Measurements from ENCODE around the gene SPTSSA.
"Not testable (repeated sequence)": the region's sequence is repeated elsewhere in the genome, so short reads cannot be mapped to it uniquely, and the experiment has no call there.

Gene SPTSSA

DNA sequence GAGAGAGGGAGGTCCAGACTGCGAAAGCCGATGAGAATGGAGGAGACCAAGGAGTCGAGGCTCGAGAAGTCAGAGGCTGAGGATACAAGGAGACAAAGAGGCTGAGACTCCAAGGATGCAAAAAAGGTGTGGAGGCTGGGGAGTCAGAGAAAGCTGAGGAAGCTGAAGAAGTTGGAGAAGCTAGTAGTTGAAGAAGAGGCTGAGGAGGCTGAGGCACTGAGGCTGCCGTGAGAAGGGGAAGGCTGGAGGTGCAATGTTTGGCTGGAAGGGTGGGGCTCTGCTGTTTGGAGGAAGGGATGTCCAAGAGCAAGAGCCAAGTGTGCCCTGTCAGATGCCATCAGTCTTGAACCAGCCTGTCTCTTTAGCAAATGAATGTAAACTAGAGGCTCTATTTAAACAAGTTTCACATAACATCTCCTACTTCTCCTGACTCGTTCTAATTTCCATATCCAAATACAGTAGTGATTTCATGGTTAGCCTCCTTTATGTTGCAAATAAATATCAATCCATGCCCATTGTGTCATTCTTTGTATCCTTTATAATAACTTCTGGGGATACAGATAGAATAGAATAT lies 10.8 kb upstream of the SPTSSA start:
- DNase-seq (ENCODE audit: low read depth in 2 of 2): no peak

DNA sequence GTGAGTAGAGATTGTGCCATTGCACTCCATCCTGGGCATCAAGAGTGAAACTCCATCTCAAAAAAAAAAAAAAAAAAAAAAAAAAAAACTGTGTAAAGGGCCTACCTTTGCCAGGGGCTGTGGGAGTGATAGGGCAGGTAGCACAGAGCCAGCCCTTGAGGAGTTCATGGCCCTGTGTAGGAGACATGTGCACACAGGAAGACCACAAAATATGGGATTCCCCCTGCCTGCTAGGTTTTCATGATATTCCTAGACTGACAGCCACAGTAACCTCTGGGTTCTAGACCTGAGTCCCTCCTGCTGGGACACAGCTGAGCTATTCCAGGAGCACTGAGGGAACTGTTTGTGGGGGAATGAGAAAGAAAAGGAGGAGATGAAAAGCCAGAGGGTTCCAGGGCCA lies 8.3 kb upstream of the SPTSSA start:
- DNase-seq (ENCODE audit: low read depth in 2 of 2): no peak

GRCh38 chr14:34466691-34467090 lies 4.7 kb upstream of the SPTSSA start:
- DNase-seq (ENCODE audit: low read depth in 2 of 2): no peak

DNA sequence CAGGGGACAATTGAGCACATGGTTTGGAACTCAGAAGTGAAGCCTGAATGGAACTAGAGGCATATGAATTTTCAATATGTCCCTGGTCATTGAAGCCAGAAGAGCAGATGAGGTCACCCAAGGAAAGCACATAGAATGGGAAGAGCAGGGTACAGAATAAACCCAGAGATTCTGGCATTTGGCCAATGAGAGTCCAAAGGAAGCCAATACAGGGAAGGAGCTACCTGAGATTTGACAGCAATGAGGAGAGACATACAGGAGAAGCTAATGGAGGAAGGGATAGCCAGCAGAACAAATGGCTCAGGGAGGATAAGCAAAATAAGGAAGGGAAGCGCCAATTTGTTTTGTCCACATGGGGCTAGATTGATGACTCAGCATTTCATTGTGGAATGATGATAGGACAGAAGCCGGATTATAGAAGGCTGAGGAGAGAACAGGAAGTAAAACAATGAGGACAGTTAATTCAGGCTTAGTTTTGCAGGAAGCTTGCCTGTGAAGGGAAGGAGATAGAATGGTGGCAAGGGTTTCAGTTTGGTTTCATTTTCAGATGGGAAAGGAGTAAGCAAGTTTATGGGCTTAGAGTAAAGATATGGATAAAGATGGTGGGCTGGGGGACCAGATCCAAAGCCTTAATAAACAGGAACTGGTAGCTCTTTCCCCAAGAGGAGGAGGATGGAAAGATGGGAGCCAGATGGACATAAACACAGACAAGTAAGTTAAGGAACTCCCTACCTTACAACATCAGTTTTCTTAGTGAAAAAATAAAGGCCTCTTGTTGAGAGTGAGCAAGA lies 3.2 kb upstream of the SPTSSA start:
- DNase-seq (ENCODE audit: low read depth in 2 of 2): no peak

DNA sequence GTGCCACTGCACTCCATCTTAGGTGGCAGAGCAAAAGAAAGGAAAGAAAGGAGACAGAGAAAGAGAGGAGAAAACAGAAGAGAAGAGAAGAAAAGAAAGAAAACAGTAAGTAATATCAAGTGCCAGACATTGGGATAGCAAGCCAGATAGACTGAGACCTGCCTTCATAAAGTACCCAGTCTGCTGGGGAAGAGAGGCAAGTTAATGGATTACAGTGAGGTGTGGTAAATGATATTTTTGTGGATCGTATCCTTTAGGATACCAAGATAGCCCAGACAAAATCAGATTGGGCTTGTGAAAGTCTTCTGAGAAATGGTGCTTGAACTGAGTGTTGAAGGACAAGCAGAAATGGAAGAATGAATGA lies 1.5 kb upstream of the SPTSSA start:
- no peak for DNase-seq (ENCODE audit: low read depth in 2 of 2)

DNA sequence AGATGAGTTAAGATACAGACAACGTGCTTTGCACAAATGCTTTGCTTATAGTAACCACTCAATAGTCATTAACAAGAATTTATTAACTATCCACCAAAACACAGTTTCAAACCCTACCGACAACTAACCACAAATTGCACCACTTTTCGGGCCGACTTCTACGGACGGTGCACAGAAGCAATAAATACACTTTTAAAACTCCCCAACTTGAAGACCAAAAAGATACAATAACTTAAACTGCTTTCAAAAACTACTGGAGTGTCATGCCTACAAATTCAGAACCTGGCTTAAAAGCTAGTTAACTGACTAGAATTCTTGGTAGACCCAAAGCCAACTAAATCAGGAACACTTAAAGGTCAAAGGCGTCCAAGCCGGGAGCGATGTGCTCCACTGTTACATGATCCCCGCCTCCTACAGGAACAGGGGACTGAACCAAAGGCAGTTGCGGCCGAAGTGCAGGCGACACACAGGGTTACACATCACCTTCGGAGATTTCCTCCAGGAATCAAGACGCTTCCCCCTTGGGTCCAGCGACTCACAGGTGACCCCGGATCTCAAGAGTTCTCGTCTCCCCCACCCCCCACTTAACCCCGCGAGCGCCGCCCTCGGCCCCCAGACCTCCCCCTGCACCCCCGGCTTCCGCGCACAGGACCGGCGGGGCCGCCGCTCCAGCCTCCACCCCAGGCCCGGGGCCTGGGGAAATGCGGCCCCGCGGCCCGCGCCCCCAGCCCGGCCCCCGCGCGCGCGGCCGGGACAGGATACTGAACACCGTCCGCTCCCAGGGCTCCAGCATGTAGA lies 507 bp downstream of the SPTSSA start:
- peak; percentile 12 to 26 for DNase-seq (ENCODE audit: low read depth in 2 of 2)

- DNase-seq (ENCODE audit: low read depth in 2 of 2): no peak
Measured at GRCh38 chr14:34460841-34461240, 1.2 kb downstream of the SPTSSA start.

- DNase-seq (ENCODE audit: low read depth in 2 of 2): no peak
Measured at GRCh38 chr14:34460295-34460694, 1.7 kb downstream of the SPTSSA start.

- no peak for DNase-seq (ENCODE audit: low read depth in 2 of 2)
Measured at GRCh38 chr14:34457186-34457585, 4.9 kb downstream of the SPTSSA start.

DNA sequence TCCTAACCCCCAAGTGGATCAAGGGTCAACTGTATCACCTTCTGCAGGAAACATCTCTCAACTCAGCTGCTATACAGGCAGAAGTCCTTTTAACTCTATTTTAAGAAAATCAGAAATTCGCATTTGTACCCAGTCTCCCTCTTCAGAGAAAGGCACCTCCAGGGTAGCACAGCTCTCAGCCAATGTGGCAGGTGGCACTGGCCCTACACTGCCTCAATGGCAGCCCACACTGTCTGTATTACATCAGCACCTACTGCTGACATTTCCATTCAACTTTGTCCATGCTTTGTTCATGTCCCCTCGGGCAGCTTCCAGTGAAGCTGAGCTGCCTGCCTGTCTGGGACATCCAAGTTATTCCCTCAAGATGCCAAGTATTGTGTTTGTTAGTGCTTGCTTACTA lies 8.8 kb downstream of the SPTSSA start:
- no peak for DNase-seq (ENCODE audit: low read depth in 2 of 2)

GRCh38 chr14:34452258-34452822 lies 9.7 kb downstream of the SPTSSA start:
- no peak for DNase-seq (ENCODE audit: low read depth in 2 of 2)

DNA sequence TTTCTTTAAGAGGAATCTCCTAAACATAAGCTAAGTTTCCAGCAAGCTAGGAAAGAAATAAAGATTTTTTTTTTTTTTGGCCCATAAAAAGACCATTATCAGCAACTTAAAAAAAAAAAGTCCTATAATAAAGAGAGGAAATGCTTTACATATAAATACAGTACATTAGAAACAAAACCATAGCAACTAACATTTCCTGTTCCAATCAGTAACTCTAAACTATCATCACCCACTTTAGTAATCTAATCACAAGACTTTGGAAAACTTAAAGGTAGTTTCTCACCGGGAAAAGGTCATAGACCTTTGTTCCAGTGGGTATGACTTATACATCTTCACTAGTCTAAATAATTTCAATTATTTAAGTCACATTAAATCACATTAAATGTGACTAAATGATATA lies 11.1 kb downstream of the SPTSSA start:
- no peak for DNase-seq (ENCODE audit: low read depth in 2 of 2)

DNA sequence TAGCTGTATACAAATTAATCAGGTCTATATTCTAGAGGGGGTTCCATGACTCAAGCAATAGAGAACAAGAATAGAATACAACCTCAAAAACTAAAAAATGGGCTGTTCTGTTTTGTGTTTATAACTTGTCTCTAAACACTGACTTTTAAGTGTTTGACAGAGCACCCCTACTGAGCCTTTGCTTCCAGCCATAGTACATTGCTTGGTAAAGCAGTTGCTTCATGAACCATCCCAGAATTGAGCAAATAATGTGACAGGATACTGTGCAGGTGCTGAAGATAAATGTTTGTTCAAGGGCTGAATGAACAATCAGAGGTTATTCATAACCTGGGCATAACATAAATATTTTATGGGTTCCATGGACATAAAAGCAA lies 11.5 kb downstream of the SPTSSA start:
- DNase-seq (ENCODE audit: low read depth in 2 of 2): no peak

DNA sequence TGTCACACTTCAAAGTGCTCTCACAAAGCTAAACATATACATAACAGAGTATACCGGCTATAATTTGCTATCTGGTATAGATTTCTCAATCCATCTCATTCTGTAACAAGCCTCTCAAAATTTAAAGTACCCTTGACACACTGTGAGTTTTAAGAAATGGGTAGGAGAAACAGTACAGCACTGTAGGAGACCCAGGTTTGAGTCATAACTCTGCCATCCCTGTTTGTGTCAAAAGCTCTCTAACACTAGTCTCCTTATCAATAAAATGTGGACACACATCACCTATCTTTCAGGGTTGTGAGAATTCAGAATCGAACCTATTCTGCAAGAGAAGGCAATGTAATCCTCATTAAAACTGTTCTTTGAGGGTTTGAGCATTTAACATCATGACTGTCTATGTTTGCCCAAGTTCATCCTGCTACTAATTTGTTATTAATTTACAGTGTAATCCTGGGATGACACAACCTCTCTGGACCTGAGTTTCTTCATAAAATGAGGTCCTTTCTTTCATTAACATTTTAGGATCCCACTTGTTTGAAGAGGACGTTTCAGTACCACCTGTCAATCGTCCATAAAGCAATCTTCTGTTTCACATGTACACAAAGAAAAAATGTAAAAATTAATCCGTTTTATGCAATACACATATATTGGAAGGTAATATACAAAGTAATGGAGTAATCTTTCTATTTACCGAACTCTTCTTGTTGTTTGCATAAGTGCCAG lies 12.1 kb downstream of the SPTSSA start:
- DNase-seq (ENCODE audit: low read depth in 2 of 2): no peak

- DNase-seq (ENCODE audit: low read depth in 2 of 2): no peak
Measured at GRCh38 chr14:34439090-34439489, 22.9 kb downstream of the SPTSSA start.

GRCh38 chr14:34438438-34438837 lies 23.6 kb downstream of the SPTSSA start:
- no peak for DNase-seq (ENCODE audit: low read depth in 2 of 2)

- no peak for DNase-seq (ENCODE audit: low read depth in 2 of 2)
Measured at GRCh38 chr14:34437729-34438080, 24.3 kb downstream of the SPTSSA start.

DNA sequence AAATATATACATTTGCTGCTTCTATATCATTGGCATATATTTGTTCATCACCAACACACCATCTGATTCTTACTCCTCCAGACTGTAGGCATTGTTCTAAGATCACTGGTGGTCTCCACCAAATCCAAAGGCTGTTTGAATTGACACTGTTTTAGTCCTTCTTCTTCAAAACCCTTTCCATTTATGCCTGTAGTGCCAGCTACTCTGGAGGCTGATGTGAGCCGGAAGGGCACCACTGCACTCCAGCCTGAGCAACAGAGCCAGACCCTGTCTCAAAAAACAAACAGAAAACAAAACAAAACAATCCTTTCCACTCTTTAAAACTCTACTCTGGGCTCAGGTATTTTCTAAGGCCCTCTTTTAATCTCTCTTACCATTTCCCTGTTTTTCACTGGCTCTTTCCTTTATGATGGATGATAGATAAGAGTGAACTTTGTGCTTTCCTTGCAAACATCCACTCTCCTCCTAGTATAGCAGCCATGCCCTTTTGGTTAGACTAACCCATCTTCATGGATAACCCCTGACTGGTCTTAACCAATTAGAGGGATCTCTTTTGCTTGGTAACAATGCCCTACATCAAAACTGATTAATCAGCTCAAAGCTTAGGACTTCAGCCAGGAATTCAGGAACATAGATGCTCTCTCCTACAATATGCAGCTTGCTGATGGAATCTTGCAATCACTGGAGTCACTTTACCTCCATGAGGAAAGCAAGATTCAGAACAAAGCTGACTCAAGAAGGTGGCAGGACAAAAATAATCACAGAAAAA lies 24.9 kb downstream of the SPTSSA start:
- DNase-seq (ENCODE audit: low read depth in 2 of 2): no peak

- no peak for DNase-seq (ENCODE audit: low read depth in 2 of 2)
Measured at GRCh38 chr14:34436118-34436905, 25.7 kb downstream of the SPTSSA start.

DNA sequence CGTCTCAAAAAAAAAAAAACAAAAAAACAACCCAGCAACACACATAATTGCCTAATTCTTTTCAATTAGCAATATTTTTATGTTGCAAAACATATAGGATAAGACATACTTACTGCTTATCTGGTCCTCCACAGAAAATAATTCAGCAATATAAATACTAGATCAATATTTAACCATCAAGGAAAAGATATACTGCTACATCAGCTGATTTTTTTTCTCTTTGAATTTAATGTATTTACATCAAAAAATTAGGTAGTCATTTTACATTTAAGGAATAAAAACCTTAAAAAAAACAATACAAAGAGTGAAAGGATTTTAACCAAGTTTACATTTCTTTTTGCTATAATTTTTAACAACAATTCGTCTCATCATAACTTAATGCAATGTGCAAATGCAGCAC lies 28.1 kb downstream of the SPTSSA start:
- DNase-seq (ENCODE audit: low read depth in 2 of 2): no peak

DNA sequence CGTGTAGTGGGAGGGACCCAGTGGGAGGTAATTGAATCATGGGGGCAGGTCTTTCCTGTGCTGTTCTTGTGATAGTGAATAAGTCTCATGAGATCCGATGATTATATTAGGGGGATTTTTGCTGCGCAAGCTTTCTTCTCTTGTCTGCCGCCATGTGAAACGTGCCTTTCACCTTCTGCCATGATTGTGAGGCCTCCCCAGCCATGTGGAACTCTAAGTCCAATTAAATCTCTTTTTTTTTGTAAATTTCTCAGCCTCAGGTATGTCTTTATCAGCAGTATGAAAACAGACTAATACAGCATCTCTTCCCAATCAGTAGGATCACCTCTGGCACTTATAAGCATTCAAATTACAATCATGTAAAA lies 34.0 kb downstream of the SPTSSA start:
- DNase-seq (ENCODE audit: low read depth in 2 of 2): not testable (repeated sequence)

Data from stimulated activated CD4-positive, alpha-beta T cell treated with anti-CD3 and anti-CD28 coated beads, Interleukin-4, amount 100 ng/mL, for 48 hours (primary cell).